Measurements from ENCODE around the gene TMX2. TPM values are rescaled to one million over a fixed set of nuclear protein-coding genes. Genes with fewer than 3 reads are reported as not detected.

The TMX2 gene
- total RNA-seq, 4 donors from 2014 or later = 23.3 to 62.1 (median 49.8) TPM

GRCh38 chr11:57667736-57668433 lies 44.5 kb upstream of the TMX2 start, which contains the start of gene ZDHHC5:
Gene ZDHHC5, plus strand, starts transcription at chr11:57668114. Its CDS starts 4,977 bp downstream, at chr11:57673091.
- TF ChIP-seq, protein P1, sequence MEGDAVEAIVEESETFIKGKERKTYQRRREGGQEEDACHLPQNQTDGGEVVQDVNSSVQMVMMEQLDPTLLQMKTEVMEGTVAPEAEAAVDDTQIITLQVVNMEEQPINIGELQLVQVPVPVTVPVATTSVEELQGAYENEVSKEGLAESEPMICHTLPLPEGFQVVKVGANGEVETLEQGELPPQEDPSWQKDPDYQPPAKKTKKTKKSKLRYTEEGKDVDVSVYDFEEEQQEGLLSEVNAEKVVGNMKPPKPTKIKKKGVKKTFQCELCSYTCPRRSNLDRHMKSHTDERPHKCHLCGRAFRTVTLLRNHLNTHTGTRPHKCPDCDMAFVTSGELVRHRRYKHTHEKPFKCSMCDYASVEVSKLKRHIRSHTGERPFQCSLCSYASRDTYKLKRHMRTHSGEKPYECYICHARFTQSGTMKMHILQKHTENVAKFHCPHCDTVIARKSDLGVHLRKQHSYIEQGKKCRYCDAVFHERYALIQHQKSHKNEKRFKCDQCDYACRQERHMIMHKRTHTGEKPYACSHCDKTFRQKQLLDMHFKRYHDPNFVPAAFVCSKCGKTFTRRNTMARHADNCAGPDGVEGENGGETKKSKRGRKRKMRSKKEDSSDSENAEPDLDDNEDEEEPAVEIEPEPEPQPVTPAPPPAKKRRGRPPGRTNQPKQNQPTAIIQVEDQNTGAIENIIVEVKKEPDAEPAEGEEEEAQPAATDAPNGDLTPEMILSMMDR (IDR thresholded peaks at IDR 0.05) = peak in 3 of 4 experiments; percentile 67 to 72 (median 70)
- peak; percentile 27 to 85 for TF ChIP-seq POLR2A (IDR thresholded peaks at IDR 0.05)
- intact Hi-C loops (cut with DNase I; ENCODE audit: low total_unique reads) = no loop called here
- Histone ChIP-seq H3K27me3 (no peaks in the 10 kb centered on the region), H3K36me3 (no peaks in the 10 kb centered on the region), H3K4me1 (peaks cover 3 to 6% of the 10 kb centered on the region in 2 donors), H3K9me3 (no peaks in the 10 kb centered on the region), H3K4me3 (peak within 1 kb of the TSS; percentile 73 to 85), H3K27ac (peak within 1 kb of the TSS; percentile 93 to 99)
- DNase-seq = peak; percentile 99

GRCh38 chr11:57668434-57668782 lies 44.0 kb upstream of the TMX2 start:
- no peak for TF ChIP-seq POLR2A (IDR thresholded peaks at IDR 0.05)
- TF ChIP-seq, protein P1 (IDR thresholded peaks at IDR 0.05) = no peak
- DNase-seq = no peak
- no peaks in the 10 kb centered on the region for H3K36me3 ChIP-seq
- H3K9me3 ChIP-seq = no peaks in the 10 kb centered on the region
- intact Hi-C loops (cut with DNase I; ENCODE audit: low total_unique reads) = no loop called here
- H3K27me3 ChIP-seq = no peaks in the 10 kb centered on the region
- H3K4me1 ChIP-seq = peaks cover 3 to 6% of the 10 kb centered on the region in 2 donors
- peak overlapping the region; percentile 73 to 85 for H3K4me3 ChIP-seq
- peak overlapping the region; percentile 93 to 99 for H3K27ac ChIP-seq

DNA sequence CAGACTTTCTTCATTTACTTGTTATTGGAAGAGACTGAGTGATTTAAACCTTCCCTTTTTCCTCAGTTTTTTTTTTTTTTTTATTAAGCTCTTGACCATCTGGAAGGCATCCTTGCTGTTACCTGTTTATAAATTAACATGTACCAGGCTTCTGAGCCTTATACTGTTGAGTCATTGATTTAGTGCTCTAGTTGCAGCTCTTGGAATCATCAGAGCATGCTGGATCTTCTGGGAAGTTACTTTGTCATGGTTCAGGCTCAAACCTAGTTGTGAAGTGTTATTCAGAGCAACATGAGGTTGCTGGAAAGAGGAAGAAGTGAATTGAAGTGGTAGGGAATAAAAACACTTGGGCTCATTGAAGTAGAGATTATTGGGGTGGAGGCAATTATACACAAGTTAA lies 38.1 kb upstream of the TMX2 start:
- intact Hi-C loops (cut with DNase I; ENCODE audit: low total_unique reads) = no loop called here
- no peaks in the 10 kb centered on the region for H3K36me3 ChIP-seq
- no peaks in the 10 kb centered on the region for H3K27me3 ChIP-seq
- no peak for TF ChIP-seq POLR2A (IDR thresholded peaks at IDR 0.05)
- TF ChIP-seq, protein P1 (IDR thresholded peaks at IDR 0.05) = no peak
- H3K4me3 ChIP-seq = no peak overlapping the region
- no peak overlapping the region for H3K27ac ChIP-seq
- peaks cover under 1 to 5% of the 10 kb centered on the region in 2 donors for H3K4me1 ChIP-seq
- no peak for DNase-seq
- no peaks in the 10 kb centered on the region for H3K9me3 ChIP-seq

DNA sequence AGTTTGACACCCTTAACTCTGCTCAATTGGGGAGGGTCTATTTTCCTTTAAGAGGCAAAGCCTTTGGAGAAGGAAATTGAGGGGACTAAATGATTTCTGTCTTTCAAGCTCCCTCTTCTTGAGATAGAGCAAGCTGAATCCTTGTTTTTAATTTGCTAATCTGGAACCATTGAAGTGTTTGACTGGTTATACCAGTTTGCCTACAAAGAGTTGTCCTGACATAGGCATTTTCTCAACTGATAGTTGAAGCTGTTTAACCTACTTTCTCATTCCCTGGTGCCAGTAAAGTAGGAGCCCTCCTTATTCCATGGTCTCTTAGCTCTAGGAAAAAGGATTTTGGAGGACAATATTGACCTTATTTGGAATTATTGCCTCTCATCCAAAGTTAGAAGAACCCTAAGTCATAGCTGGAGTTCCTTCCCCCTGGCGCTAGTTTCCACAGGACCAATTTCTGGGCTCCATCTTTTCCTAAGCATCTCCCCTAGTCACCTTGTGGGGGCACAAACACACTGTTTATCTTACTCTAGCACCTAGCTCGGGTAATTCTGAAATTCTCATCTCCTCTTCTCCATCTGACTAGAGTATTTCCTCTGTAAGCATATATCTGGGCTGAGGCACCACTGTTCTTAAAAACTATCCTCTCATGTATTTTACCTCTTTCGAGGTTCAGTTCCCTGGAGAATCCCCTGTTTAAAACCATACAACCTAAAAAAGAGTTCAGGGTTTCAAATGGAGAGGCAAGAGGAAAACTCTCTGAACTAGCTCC lies 37.0 kb upstream of the TMX2 start:
- H3K27ac ChIP-seq = no peak overlapping the region
- no peaks in the 10 kb centered on the region for H3K36me3 ChIP-seq
- intact Hi-C loops (cut with DNase I; ENCODE audit: low total_unique reads) = no loop called here

More for the DNA sequence above, 37.0 kb upstream of the TMX2 start:
- H3K9me3 ChIP-seq = no peaks in the 10 kb centered on the region
- TF ChIP-seq, protein P1 (IDR thresholded peaks at IDR 0.05) = no peak
- no peak for TF ChIP-seq POLR2A (IDR thresholded peaks at IDR 0.05)
- no peaks in the 10 kb centered on the region for H3K27me3 ChIP-seq
- no peak overlapping the region for H3K4me3 ChIP-seq
- H3K4me1 ChIP-seq = no peaks in the 10 kb centered on the region
- no peak for DNase-seq
